Panc1 (cell line): ENCODE data around the gene GPALPP1.

Experiments used
- TF ChIP-seq, protein P1 (sequence below): fragments of 450-650 bp; IDR thresholded peaks from 2 replicates; pipeline ENCODE4 v1.5.1; 2017; ENCODE audit warnings: mild to moderate bottlenecking
- TF ChIP-seq, protein P2 (sequence below), 2 experiments: IDR thresholded peaks; 2 replicates each; pipeline ENCODE4 v1.6.1; 2011 to 2012; ENCODE audit warnings: low read depth in 2 of 2, control low read depth in 1 of 2, low read length in 1 of 2, mild to moderate bottlenecking in 1 of 2, moderate library complexity in 1 of 2; ENCODE audit not compliant: insufficient read depth in 1 of 2

DNA sequence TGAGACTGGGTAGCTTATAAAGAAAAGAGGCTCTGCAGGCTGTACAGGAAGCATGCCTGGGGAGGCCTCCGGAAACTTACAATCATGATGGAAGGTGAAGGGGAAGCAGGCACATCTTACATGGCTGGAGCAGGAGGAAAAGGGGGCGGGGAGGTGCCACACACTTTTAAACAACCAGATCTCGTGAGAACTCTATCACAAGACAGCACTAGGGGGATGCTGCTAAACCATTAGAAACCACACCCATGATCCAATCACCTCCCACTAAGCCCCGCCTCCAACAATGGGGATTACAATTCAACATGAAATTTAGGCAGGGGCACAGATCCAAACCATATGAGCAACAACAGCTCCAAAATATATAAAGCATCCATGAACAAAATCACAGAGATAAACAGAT, 84.5 kb downstream of the GPALPP1 start:
- TF ChIP-seq, protein P1, sequence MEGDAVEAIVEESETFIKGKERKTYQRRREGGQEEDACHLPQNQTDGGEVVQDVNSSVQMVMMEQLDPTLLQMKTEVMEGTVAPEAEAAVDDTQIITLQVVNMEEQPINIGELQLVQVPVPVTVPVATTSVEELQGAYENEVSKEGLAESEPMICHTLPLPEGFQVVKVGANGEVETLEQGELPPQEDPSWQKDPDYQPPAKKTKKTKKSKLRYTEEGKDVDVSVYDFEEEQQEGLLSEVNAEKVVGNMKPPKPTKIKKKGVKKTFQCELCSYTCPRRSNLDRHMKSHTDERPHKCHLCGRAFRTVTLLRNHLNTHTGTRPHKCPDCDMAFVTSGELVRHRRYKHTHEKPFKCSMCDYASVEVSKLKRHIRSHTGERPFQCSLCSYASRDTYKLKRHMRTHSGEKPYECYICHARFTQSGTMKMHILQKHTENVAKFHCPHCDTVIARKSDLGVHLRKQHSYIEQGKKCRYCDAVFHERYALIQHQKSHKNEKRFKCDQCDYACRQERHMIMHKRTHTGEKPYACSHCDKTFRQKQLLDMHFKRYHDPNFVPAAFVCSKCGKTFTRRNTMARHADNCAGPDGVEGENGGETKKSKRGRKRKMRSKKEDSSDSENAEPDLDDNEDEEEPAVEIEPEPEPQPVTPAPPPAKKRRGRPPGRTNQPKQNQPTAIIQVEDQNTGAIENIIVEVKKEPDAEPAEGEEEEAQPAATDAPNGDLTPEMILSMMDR = no peak
- TF ChIP-seq, protein P2, sequence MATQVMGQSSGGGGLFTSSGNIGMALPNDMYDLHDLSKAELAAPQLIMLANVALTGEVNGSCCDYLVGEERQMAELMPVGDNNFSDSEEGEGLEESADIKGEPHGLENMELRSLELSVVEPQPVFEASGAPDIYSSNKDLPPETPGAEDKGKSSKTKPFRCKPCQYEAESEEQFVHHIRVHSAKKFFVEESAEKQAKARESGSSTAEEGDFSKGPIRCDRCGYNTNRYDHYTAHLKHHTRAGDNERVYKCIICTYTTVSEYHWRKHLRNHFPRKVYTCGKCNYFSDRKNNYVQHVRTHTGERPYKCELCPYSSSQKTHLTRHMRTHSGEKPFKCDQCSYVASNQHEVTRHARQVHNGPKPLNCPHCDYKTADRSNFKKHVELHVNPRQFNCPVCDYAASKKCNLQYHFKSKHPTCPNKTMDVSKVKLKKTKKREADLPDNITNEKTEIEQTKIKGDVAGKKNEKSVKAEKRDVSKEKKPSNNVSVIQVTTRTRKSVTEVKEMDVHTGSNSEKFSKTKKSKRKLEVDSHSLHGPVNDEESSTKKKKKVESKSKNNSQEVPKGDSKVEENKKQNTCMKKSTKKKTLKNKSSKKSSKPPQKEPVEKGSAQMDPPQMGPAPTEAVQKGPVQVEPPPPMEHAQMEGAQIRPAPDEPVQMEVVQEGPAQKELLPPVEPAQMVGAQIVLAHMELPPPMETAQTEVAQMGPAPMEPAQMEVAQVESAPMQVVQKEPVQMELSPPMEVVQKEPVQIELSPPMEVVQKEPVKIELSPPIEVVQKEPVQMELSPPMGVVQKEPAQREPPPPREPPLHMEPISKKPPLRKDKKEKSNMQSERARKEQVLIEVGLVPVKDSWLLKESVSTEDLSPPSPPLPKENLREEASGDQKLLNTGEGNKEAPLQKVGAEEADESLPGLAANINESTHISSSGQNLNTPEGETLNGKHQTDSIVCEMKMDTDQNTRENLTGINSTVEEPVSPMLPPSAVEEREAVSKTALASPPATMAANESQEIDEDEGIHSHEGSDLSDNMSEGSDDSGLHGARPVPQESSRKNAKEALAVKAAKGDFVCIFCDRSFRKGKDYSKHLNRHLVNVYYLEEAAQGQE (IDR thresholded peaks at IDR 0.05; ENCODE audit: insufficient read depth in 1 of 2, low read depth in 2 of 2, low read length in 1 of 2) = no peak
